HFFc6 (cell line): ENCODE results near the gene YWHAE. TPM values are rescaled to one million over a fixed set of nuclear protein-coding genes. Genes with fewer than 3 reads are reported as not detected.
"Not testable (repeated sequence)": the region's sequence is repeated elsewhere in the genome, so short reads cannot be mapped to it uniquely, and the experiment has no call there.

ENCODE experiments used
- DNase-seq: peaks from one replicate; pipeline ENCODE4 v3.0.0-alpha.2; 2018
- H3K27ac Mint-ChIP-seq: 2 replicates; pipeline ENCODE4 v1.8.0; 2020; ENCODE audit warnings: mild to moderate bottlenecking, mixed read lengths
- H3K27me3 Mint-ChIP-seq: 2 replicates; pipeline ENCODE4 v1.8.0; 2021; ENCODE audit warnings: mild to moderate bottlenecking, moderate library complexity, mixed read lengths; ENCODE audit not compliant: insufficient read depth
- H3K36me3 Mint-ChIP-seq: 2 replicates; pipeline ENCODE4 v1.8.0; 2021; ENCODE audit warnings: low read depth, mixed read lengths
- H3K4me1 Mint-ChIP-seq: 2 replicates; pipeline ENCODE4 v1.8.0; 2020; ENCODE audit warnings: low read depth, mixed read lengths
- H3K4me3 Mint-ChIP-seq: 2 replicates; pipeline ENCODE4 v1.8.0; 2020; ENCODE audit warnings: mild to moderate bottlenecking, moderate library complexity, mixed read lengths
- H3K9me3 Mint-ChIP-seq: 2 replicates; pipeline ENCODE4 v1.8.0; 2020; ENCODE audit warnings: mild to moderate bottlenecking, mixed read lengths
- total RNA-seq, 6 experiments: library from RNA; stranded (reverse); fragmentation: NEBNext Ultra II Directional; extraction: Animal tissue kit (Norgen Biotek cat#: 25700); gene quantifications; 2 replicates in 1 of 6; 3 replicates in 5 of 6; pipeline ENCODE4 v1.2.3, GENCODE V29; 2021
- TF ChIP-seq, protein P1 (sequence below): fragments of 200-600 bp; sonication (generic); IDR thresholded peaks from 2 replicates; pipeline ENCODE4 v1.5.0; 2021; ENCODE audit warnings: antibody characterized with exemption, mild to moderate bottlenecking

Gene YWHAE
- total RNA-seq, 6 experiments from 2014 or later = 713 to 967 (median 844) TPM

- peaks cover 21% of the 10 kb centered on the region for H3K27me3 Mint-ChIP-seq
- DNase-seq = no peak
- TF ChIP-seq, protein P1, sequence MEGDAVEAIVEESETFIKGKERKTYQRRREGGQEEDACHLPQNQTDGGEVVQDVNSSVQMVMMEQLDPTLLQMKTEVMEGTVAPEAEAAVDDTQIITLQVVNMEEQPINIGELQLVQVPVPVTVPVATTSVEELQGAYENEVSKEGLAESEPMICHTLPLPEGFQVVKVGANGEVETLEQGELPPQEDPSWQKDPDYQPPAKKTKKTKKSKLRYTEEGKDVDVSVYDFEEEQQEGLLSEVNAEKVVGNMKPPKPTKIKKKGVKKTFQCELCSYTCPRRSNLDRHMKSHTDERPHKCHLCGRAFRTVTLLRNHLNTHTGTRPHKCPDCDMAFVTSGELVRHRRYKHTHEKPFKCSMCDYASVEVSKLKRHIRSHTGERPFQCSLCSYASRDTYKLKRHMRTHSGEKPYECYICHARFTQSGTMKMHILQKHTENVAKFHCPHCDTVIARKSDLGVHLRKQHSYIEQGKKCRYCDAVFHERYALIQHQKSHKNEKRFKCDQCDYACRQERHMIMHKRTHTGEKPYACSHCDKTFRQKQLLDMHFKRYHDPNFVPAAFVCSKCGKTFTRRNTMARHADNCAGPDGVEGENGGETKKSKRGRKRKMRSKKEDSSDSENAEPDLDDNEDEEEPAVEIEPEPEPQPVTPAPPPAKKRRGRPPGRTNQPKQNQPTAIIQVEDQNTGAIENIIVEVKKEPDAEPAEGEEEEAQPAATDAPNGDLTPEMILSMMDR = no peak
- no peaks in the 10 kb centered on the region for H3K36me3 Mint-ChIP-seq
- H3K4me1 Mint-ChIP-seq = no peaks in the 10 kb centered on the region
- no peak overlapping the region for H3K4me3 Mint-ChIP-seq
- no peak overlapping the region for H3K27ac Mint-ChIP-seq
- H3K9me3 Mint-ChIP-seq = no peaks in the 10 kb centered on the region
Measured at GRCh38 chr17:1313270-1314005, 86.6 kb downstream of the YWHAE start.

DNA sequence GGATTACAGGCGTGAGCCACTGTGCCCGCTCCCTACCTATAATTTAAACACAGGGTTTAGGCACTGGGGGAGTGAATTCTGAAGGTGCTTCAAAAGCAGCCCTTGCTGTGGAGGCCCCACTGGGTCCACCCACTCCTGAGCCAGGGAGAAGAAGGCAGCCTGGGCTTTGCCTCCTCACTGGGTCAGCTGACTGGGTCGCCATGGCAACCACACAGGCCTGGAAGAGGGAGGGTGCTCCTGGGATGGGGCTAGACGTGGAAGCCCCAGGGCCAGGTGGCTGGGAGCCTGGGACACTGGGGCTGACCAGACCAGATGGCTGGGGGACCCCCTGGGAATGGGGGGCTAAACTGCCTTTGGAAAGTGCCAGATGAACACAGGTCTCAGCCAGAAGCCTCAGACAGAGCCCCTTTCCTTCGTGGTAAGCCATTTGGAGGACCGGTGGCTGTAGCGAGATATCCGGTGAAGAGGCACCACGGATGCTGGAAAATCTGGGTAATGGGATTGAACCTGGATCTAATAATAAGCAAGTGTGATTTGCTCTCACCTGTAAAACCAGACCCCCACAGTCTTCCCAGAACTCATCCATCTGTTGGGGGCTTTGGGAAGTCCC lies 87.7 kb downstream of the YWHAE start:
- TF ChIP-seq, protein P1 = no peak
- DNase-seq = no peak
- H3K27ac Mint-ChIP-seq = no peak overlapping the region
- no peak overlapping the region for H3K4me3 Mint-ChIP-seq
- peaks cover 26% of the 10 kb centered on the region for H3K27me3 Mint-ChIP-seq
- peaks cover 5% of the 10 kb centered on the region for H3K9me3 Mint-ChIP-seq
- H3K4me1 Mint-ChIP-seq = no peaks in the 10 kb centered on the region
- H3K36me3 Mint-ChIP-seq = no peaks in the 10 kb centered on the region

DNA sequence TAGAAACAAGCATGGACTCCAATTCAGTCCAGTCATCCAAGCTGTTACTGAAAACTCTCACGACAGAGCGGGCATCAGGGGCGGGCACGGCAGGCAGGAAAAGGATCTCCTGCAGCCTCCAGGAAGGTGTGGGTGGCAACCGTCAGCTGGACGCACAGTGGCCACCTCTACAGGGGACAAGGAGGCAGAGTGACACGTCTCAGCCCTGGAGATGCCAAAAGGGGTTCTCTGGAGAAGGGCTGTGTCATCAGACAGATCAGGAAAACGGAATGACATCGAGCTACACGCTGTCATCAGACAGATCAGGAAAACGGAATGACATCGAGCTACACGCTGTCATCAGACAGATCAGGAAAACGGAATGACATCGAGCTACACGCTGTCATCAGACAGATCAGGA lies 92.2 kb downstream of the YWHAE start:
- H3K27me3 Mint-ChIP-seq = peaks cover 31% of the 10 kb centered on the region
- not testable (repeated sequence) for H3K9me3 Mint-ChIP-seq, H3K27ac Mint-ChIP-seq, H3K4me1 Mint-ChIP-seq, H3K36me3 Mint-ChIP-seq, H3K4me3 Mint-ChIP-seq, DNase-seq

DNA sequence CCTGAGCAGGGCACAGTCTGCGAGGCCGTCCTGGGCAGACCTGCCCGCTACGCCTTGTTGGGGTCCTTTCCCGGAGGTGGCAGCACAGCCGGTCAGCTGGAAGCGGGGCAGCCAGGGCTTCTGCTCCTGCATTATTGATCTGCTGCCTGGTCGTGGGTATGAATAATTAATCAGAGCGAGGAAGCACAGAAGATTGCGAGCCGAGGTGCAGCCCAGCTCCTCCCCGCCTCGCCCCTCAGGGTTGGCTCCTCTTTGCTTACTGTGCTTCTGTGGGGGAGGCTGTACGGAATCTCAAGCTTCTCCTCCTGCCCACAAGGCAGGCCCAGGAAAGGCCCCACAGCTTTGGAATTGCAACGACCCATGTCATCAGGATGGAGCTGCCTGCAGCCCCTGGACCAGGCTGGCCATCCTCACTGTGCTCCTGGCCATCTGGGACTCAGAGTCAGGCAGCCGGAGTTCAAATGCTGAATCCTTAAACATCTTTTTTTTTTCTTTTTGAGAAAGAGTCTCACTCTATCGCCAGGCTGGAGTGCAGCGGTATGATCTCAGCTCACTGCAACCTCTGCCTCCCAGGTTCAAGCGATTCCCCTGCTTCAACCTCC lies 95.0 kb downstream of the YWHAE start:
- no peak for DNase-seq
- Mint-ChIP-seq H3K36me3 (no peaks in the 10 kb centered on the region), H3K4me3 (no peak overlapping the region), H3K27ac (no peak overlapping the region), H3K27me3 (peaks cover 39% of the 10 kb centered on the region), H3K4me1 (no peaks in the 10 kb centered on the region), H3K9me3 (peaks cover 5% of the 10 kb centered on the region)
- TF ChIP-seq, protein P1 = no peak

- TF ChIP-seq, protein P1 = no peak
- peaks cover 42% of the 10 kb centered on the region for H3K27me3 Mint-ChIP-seq
- no peak for DNase-seq
- H3K9me3 Mint-ChIP-seq = peaks cover 5% of the 10 kb centered on the region
- no peak overlapping the region for H3K27ac Mint-ChIP-seq
- no peaks in the 10 kb centered on the region for H3K36me3 Mint-ChIP-seq
- no peak overlapping the region for H3K4me3 Mint-ChIP-seq
- H3K4me1 Mint-ChIP-seq = no peaks in the 10 kb centered on the region
Measured at GRCh38 chr17:1304522-1304921, 95.5 kb downstream of the YWHAE start.

DNA sequence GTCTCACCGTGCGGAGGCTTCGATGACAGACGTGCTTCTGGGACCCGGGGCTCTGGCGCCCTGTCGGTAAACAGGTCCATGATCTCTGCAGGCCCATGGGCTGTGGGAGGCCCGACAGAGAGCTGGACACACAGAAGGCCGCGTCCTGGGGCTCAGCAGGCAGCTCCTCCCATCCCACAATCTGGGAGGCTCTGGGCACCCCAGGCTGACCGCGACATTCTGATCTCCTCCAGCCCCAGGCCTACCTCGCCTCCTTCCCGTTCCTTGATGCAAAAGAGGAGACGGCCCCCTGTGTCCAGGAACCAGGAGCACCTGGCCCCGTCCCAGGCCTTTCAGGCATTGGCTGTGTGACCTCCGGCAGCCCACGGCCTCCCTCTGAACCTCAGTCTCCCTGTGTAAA lies 97.3 kb downstream of the YWHAE start:
- no peak overlapping the region for H3K27ac Mint-ChIP-seq
- DNase-seq = no peak
- H3K36me3 Mint-ChIP-seq = no peaks in the 10 kb centered on the region
- H3K9me3 Mint-ChIP-seq = peaks cover 3% of the 10 kb centered on the region
- no peak overlapping the region for H3K4me3 Mint-ChIP-seq
- H3K27me3 Mint-ChIP-seq = peaks cover 54% of the 10 kb centered on the region
- TF ChIP-seq, protein P1 = no peak
- no peaks in the 10 kb centered on the region for H3K4me1 Mint-ChIP-seq
